ENCODE measurements around the gene DNAJB14.

Gene DNAJB14

GRCh38 chr4:99918656-99919055 lies 27.8 kb downstream of the DNAJB14 start:
- TF ChIP-seq CTCF (IDR thresholded peaks at IDR 0.05; ENCODE audit: low read depth, low read length, missing control alignments): no peak
- no peak for DNase-seq (ENCODE audit: extremely low read depth, low read depth)
- H3K4me3 ChIP-seq (replicated peaks; ENCODE audit: low read depth, low read length): no peak overlapping the region

GRCh38 chr4:99917575-99917974 lies 28.8 kb downstream of the DNAJB14 start:
- DNase-seq (ENCODE audit: extremely low read depth, low read depth): no peak
- H3K4me3 ChIP-seq (replicated peaks; ENCODE audit: low read depth, low read length): no peak overlapping the region
- no peak for TF ChIP-seq CTCF (IDR thresholded peaks at IDR 0.05; ENCODE audit: low read depth, low read length, missing control alignments)

- TF ChIP-seq CTCF (IDR thresholded peaks at IDR 0.05; ENCODE audit: low read depth, low read length, missing control alignments): no peak
- H3K4me3 ChIP-seq (replicated peaks; ENCODE audit: low read depth, low read length): no peak overlapping the region
- DNase-seq (ENCODE audit: extremely low read depth, low read depth): no peak
Measured at GRCh38 chr4:99915449-99915848, 31.0 kb downstream of the DNAJB14 start.

GRCh38 chr4:99894998-99895397 lies 51.4 kb downstream of the DNAJB14 start:
- no peak for DNase-seq (ENCODE audit: extremely low read depth, low read depth)
- peak overlapping the region; percentile 98 for H3K4me3 ChIP-seq (replicated peaks; ENCODE audit: low read depth, low read length)
- TF ChIP-seq CTCF (IDR thresholded peaks at IDR 0.05; ENCODE audit: low read depth, low read length, missing control alignments): no peak

GRCh38 chr4:99894161-99894997 lies 52.0 kb downstream of the DNAJB14 start, which contains the start of gene LAMTOR3:
LAMTOR3 (minus strand) TSS chr4:99894427; CDS start chr4:99893963, 464 bp downstream.
- no peak for TF ChIP-seq CTCF (IDR thresholded peaks at IDR 0.05; ENCODE audit: low read depth, low read length, missing control alignments)
- peak within 1 kb of the TSS; percentile 98 for H3K4me3 ChIP-seq (replicated peaks; ENCODE audit: low read depth, low read length)
- peak; percentile 72 for DNase-seq (ENCODE audit: extremely low read depth, low read depth)

GRCh38 chr4:99893839-99894160 lies 52.6 kb downstream of the DNAJB14 start:
- TF ChIP-seq CTCF (IDR thresholded peaks at IDR 0.05; ENCODE audit: low read depth, low read length, missing control alignments): no peak
- peak overlapping the region; percentile 98 for H3K4me3 ChIP-seq (replicated peaks; ENCODE audit: low read depth, low read length)
- DNase-seq (ENCODE audit: extremely low read depth, low read depth): no peak
